H9 (cell line): ENCODE measurements around the gene SFXN1. TPM values are rescaled to one million over a fixed set of nuclear protein-coding genes. Genes with fewer than 3 reads are reported as not detected.

Source experiments
- DNase-seq: peaks from one replicate; pipeline ENCODE4 v3.0.0-alpha.2; 2017
- H2AFZ ChIP-seq: one replicate; pipeline ENCODE4 v1.6.1; 2013; ENCODE audit warnings: mild to moderate bottlenecking, low read length, control low read depth, moderate library complexity
- H2AK5ac ChIP-seq: 2 replicates; pipeline ENCODE4 v1.6.1; 2013; ENCODE audit warnings: low read length, control low read depth, mixed read lengths; ENCODE audit not compliant: insufficient read length
- H2BK120ac ChIP-seq: one replicate; pipeline ENCODE4 v1.6.1; 2013; ENCODE audit warnings: low read depth, mild to moderate bottlenecking, low read length, control low read depth, inconsistent platforms; ENCODE audit not compliant: poor library complexity, severe bottlenecking
- H2BK12ac ChIP-seq: 2 replicates; pipeline ENCODE4 v1.6.1; 2013; ENCODE audit warnings: low read length, control low read depth, mixed read lengths, low read depth; ENCODE audit not compliant: insufficient read length
- H2BK15ac ChIP-seq: 2 replicates; pipeline ENCODE4 v1.6.1; 2013; ENCODE audit warnings: low read depth, low read length, control low read depth
- H2BK20ac ChIP-seq: one replicate; pipeline ENCODE4 v1.6.1; 2013; ENCODE audit warnings: low read depth, mild to moderate bottlenecking, low read length, control low read depth, inconsistent platforms; ENCODE audit not compliant: poor library complexity, severe bottlenecking
- H2BK5ac ChIP-seq: 2 replicates; pipeline ENCODE4 v1.6.1; 2013; ENCODE audit warnings: low read length, control low read depth, mixed read lengths; ENCODE audit not compliant: insufficient read length
- H3K14ac ChIP-seq: 2 replicates; pipeline ENCODE4 v1.6.1; 2013; ENCODE audit warnings: low read length, control low read depth; ENCODE audit not compliant: insufficient read depth
- H3K18ac ChIP-seq: 2 replicates; pipeline ENCODE4 v1.6.1; 2013; ENCODE audit warnings: low read depth, mild to moderate bottlenecking, mixed read lengths, low read length, control low read depth; ENCODE audit not compliant: insufficient read length
- H3K23ac ChIP-seq: 2 replicates; pipeline ENCODE4 v1.6.1; 2013; ENCODE audit warnings: low read length, control low read depth, mixed read lengths, low read depth; ENCODE audit not compliant: insufficient read length
- H3K23me2 ChIP-seq: 2 replicates; pipeline ENCODE4 v1.6.1; 2013; ENCODE audit warnings: low read depth, mild to moderate bottlenecking, mixed read lengths, low read length, control low read depth; ENCODE audit not compliant: insufficient read length, poor library complexity, severe bottlenecking
- H3K27ac ChIP-seq: 2 replicates; pipeline ENCODE4 v1.5.1; 2013; ENCODE audit warnings: low read length, control low read depth, mixed read lengths, low read depth; ENCODE audit not compliant: insufficient read length
- H3K27me3 ChIP-seq: 2 replicates; pipeline ENCODE4 v1.6.1; 2013; ENCODE audit warnings: low read length, control low read depth, inconsistent platforms; ENCODE audit not compliant: insufficient read depth
- H3K4ac ChIP-seq: 2 replicates; pipeline ENCODE4 v1.6.1; 2013; ENCODE audit warnings: low read depth, mild to moderate bottlenecking, control low read depth, inconsistent platforms, low read length, moderate library complexity
- H3K4me1 ChIP-seq: 2 replicates; pipeline ENCODE4 v1.6.1; 2013; ENCODE audit warnings: low read length, control low read depth, inconsistent platforms; ENCODE audit not compliant: insufficient read depth
- H3K4me2 ChIP-seq: 2 replicates; pipeline ENCODE4 v1.6.1; 2013; ENCODE audit warnings: low read length, control low read depth, mixed read lengths; ENCODE audit not compliant: insufficient read length, insufficient read depth
- H3K56ac ChIP-seq: 2 replicates; pipeline ENCODE4 v1.6.1; 2013; ENCODE audit warnings: low read depth, mild to moderate bottlenecking, mixed read lengths, low read length, control low read depth; ENCODE audit not compliant: insufficient read length
- H3K79me1 ChIP-seq: 2 replicates; pipeline ENCODE4 v1.6.1; 2013; ENCODE audit warnings: low read depth, mild to moderate bottlenecking, moderate library complexity, low read length, control low read depth, inconsistent platforms; ENCODE audit not compliant: insufficient read depth, poor library complexity, severe bottlenecking
- H3K79me2 ChIP-seq: 2 replicates; pipeline ENCODE4 v1.6.1; 2013; ENCODE audit warnings: low read length, control low read depth, inconsistent platforms; ENCODE audit not compliant: insufficient read depth
- H3K9ac ChIP-seq: 2 replicates; pipeline ENCODE4 v1.6.1; 2013; ENCODE audit warnings: low read length, control low read depth, mixed read lengths; ENCODE audit not compliant: insufficient read length; ENCODE audit errors: extremely low read depth
- H3K9me3 ChIP-seq: one replicate; pipeline ENCODE4 v1.6.1; 2013; ENCODE audit warnings: low read depth, low read length, inconsistent platforms; ENCODE audit not compliant: control insufficient read depth
- H3T11ph ChIP-seq: one replicate; pipeline ENCODE4 v1.6.1; 2013; ENCODE audit warnings: mild to moderate bottlenecking, low read length, control low read depth, inconsistent platforms
- H4K20me1 ChIP-seq: one replicate; pipeline ENCODE4 v1.6.1; 2013; ENCODE audit not compliant: control insufficient read depth, insufficient read length, insufficient read depth
- H4K5ac ChIP-seq: 2 replicates; pipeline ENCODE4 v1.6.1; 2013; ENCODE audit warnings: low read depth, mild to moderate bottlenecking, mixed read lengths, low read length, control low read depth; ENCODE audit not compliant: insufficient read length
- H4K8ac ChIP-seq: replicated peaks from 2 replicates; pipeline ENCODE4 v1.6.1; 2013; ENCODE audit warnings: low read length, control low read depth, mixed read lengths, low read depth; ENCODE audit not compliant: insufficient read length
- H4K91ac ChIP-seq: 2 replicates; pipeline ENCODE4 v1.6.1; 2013; ENCODE audit warnings: low read depth, mild to moderate bottlenecking, moderate library complexity, mixed read lengths, low read length, control low read depth; ENCODE audit not compliant: insufficient read length
- H3K27ac Mint-ChIP-seq, 3 experiments: 2 replicates in 2 of 3; 3 replicates in 1 of 3; pipeline ENCODE4 v1.8.0; 2020 to 2021; ENCODE audit warnings: mixed read lengths in 3 of 3, mild to moderate bottlenecking in 1 of 3, moderate library complexity in 1 of 3
- H3K27me3 Mint-ChIP-seq: 2 replicates; pipeline ENCODE4 v1.8.0; 2021; ENCODE audit warnings: low read depth, mild to moderate bottlenecking, moderate library complexity, mixed read lengths
- H3K36me3 Mint-ChIP-seq, 3 experiments: 2 replicates in 2 of 3; 3 replicates in 1 of 3; pipeline ENCODE4 v1.8.0; 2020 to 2021; ENCODE audit warnings: low read depth in 3 of 3, mixed read lengths in 3 of 3; ENCODE audit not compliant: insufficient read depth in 1 of 3
- H3K4me1 Mint-ChIP-seq, 2 experiments: 2 replicates each; pipeline ENCODE4 v1.8.0; 2020; ENCODE audit warnings: mixed read lengths in 2 of 2
- H3K4me3 Mint-ChIP-seq, 2 experiments: 2 replicates in 1 of 2; 3 replicates in 1 of 2; pipeline ENCODE4 v1.8.0; 2020 to 2021; ENCODE audit warnings: mild to moderate bottlenecking in 2 of 2, mixed read lengths in 2 of 2, moderate library complexity in 1 of 2
- H3K9me3 Mint-ChIP-seq, 2 experiments: 2 replicates in 1 of 2; 3 replicates in 1 of 2; pipeline ENCODE4 v1.8.0; 2020; ENCODE audit warnings: mild to moderate bottlenecking in 2 of 2, mixed read lengths in 2 of 2, moderate library complexity in 1 of 2
- CTCF ChIP-seq: fragments of 200-600 bp; sonication (generic); conservative IDR thresholded peaks from 3 replicates; pipeline ENCODE4 v1.8.0; 2021; ENCODE audit warnings: antibody characterized with exemption, mild to moderate bottlenecking
- WGBS: extraction: QIAGEN DNeasy Blood & Tissue Kit; methylation state at CpG from one replicate; pipeline ENCODE4 v1.1.7; 2013; ENCODE audit warnings: missing lambda C conversion rate, low lambda C conversion rate, mixed read lengths; ENCODE audit not compliant: insufficient read length; ENCODE audit errors: extremely low coverage; 5-methylcytosine and 5-hydroxymethylcytosine counted together
- total RNA-seq: library from RNA; stranded (reverse); gene quantifications from 2 replicates; pipeline ENCODE4 v1.2.1, GENCODE V29; 2021

The SFXN1 gene
- total RNA-seq, 1 experiment from 2014 or later: 99.2 TPM

- Histone ChIP-seq H2BK12ac (no peak overlapping the region), H2AFZ (no peak overlapping the region), H3K79me1 (no peaks in the 10 kb centered on the region), H4K5ac (no peak overlapping the region), H2BK15ac (no peak overlapping the region), H3K4ac (no peak overlapping the region), H3K18ac (no peak overlapping the region), H3K9ac (no peak overlapping the region), H2BK20ac (no peak overlapping the region), H3K27me3 (no peaks in the 10 kb centered on the region), H3K27ac (no peak overlapping the region), H3K56ac (no peak overlapping the region), H3K4me2 (no peak overlapping the region), H4K91ac (no peak overlapping the region), H3K79me2 (no peaks in the 10 kb centered on the region), H3K4me1 (no peaks in the 10 kb centered on the region), H2AK5ac (no peak overlapping the region), H3K14ac (no peak overlapping the region), H2BK120ac (no peak overlapping the region), H4K20me1 (no peaks in the 10 kb centered on the region), H2BK5ac (no peak overlapping the region), H3T11ph (no peak overlapping the region), H4K8ac (no peak overlapping the region), H3K23me2 (no peaks in the 10 kb centered on the region), H3K9me3 (no peaks in the 10 kb centered on the region), H3K23ac (no peak overlapping the region)
- Mint-ChIP-seq H3K4me1 (0 out of 4 replicates have a peak, but pooled peaks cover 0 to 2% of the 10 kb centered on the region in 2 experiments), H3K27ac (no peak overlapping the region), H3K4me3 (no peak overlapping the region), H3K27me3 (peaks cover 6% of the 10 kb centered on the region), H3K9me3 (no peaks in the 10 kb centered on the region), H3K36me3 (no peaks in the 10 kb centered on the region)
- no CpG with 5 or more reads among the region's 11 CpGs for WGBS
- DNase-seq: no peak
- TF ChIP-seq CTCF: no peak
Measured at GRCh38 chr5:175456105-175456742, 22.1 kb upstream of the SFXN1 start.
